ENCODE data around the gene EXTL2.

The EXTL2 gene

GRCh38 chr1:100881687-100882086, 13.0 kb downstream of the EXTL2 start:
- no peak for TF ChIP-seq GATA2 (IDR thresholded peaks at IDR 0.05; ENCODE audit: low read depth, low read length)
- no peak for TF ChIP-seq GATA3 (IDR thresholded peaks at IDR 0.05; ENCODE audit: low read depth, low read length)

- TF ChIP-seq GATA3 (IDR thresholded peaks at IDR 0.05; ENCODE audit: low read depth, low read length) (no peak), GATA2 (IDR thresholded peaks at IDR 0.05; ENCODE audit: low read depth, low read length) (no peak)
Measured at GRCh38 chr1:100879422-100879821, 15.2 kb downstream of the EXTL2 start.

- TF ChIP-seq GATA3 (IDR thresholded peaks at IDR 0.05; ENCODE audit: low read depth, low read length) (no peak), GATA2 (IDR thresholded peaks at IDR 0.05; ENCODE audit: low read depth, low read length) (no peak)
Measured at GRCh38 chr1:100876291-100876690, 18.4 kb downstream of the EXTL2 start.

- TF ChIP-seq GATA2 (IDR thresholded peaks at IDR 0.05; ENCODE audit: low read depth, low read length), result no peak
- no peak for TF ChIP-seq GATA3 (IDR thresholded peaks at IDR 0.05; ENCODE audit: low read depth, low read length)
Measured at GRCh38 chr1:100875228-100875627, 19.4 kb downstream of the EXTL2 start.

- no peak for TF ChIP-seq GATA3 (IDR thresholded peaks at IDR 0.05; ENCODE audit: low read depth, low read length)
- TF ChIP-seq GATA2 (IDR thresholded peaks at IDR 0.05; ENCODE audit: low read depth, low read length), result no peak
Measured at GRCh38 chr1:100874433-100874832, 20.2 kb downstream of the EXTL2 start.

- TF ChIP-seq GATA3 (IDR thresholded peaks at IDR 0.05; ENCODE audit: low read depth, low read length) (no peak), GATA2 (IDR thresholded peaks at IDR 0.05; ENCODE audit: low read depth, low read length) (no peak)
Measured at GRCh38 chr1:100869996-100870395, 24.6 kb downstream of the EXTL2 start.

GRCh38 chr1:100868364-100868995, 26.2 kb downstream of the EXTL2 start:
- TF ChIP-seq GATA2 (IDR thresholded peaks at IDR 0.05; ENCODE audit: low read depth, low read length), result no peak
- TF ChIP-seq GATA3 (IDR thresholded peaks at IDR 0.05; ENCODE audit: low read depth, low read length), result no peak

- TF ChIP-seq GATA3 (IDR thresholded peaks at IDR 0.05; ENCODE audit: low read depth, low read length) (no peak), GATA2 (IDR thresholded peaks at IDR 0.05; ENCODE audit: low read depth, low read length) (no peak)
Measured at GRCh38 chr1:100866901-100867206, 27.8 kb downstream of the EXTL2 start.

- TF ChIP-seq GATA2 (IDR thresholded peaks at IDR 0.05; ENCODE audit: low read depth, low read length) (no peak), GATA3 (IDR thresholded peaks at IDR 0.05; ENCODE audit: low read depth, low read length) (no peak)
Measured at GRCh38 chr1:100866041-100866900, 28.4 kb downstream of the EXTL2 start.

GRCh38 chr1:100862591-100862990, 32.1 kb downstream of the EXTL2 start:
- TF ChIP-seq GATA3 (IDR thresholded peaks at IDR 0.05; ENCODE audit: low read depth, low read length) (no peak), GATA2 (IDR thresholded peaks at IDR 0.05; ENCODE audit: low read depth, low read length) (no peak)

GRCh38 chr1:100861379-100861778, 33.3 kb downstream of the EXTL2 start:
- TF ChIP-seq GATA2 (IDR thresholded peaks at IDR 0.05; ENCODE audit: low read depth, low read length) (no peak), GATA3 (IDR thresholded peaks at IDR 0.05; ENCODE audit: low read depth, low read length) (no peak)

GRCh38 chr1:100860397-100860991, 34.1 kb downstream of the EXTL2 start:
- TF ChIP-seq GATA3 (IDR thresholded peaks at IDR 0.05; ENCODE audit: low read depth, low read length) (no peak), GATA2 (IDR thresholded peaks at IDR 0.05; ENCODE audit: low read depth, low read length) (no peak)

- TF ChIP-seq GATA2 (IDR thresholded peaks at IDR 0.05; ENCODE audit: low read depth, low read length) (no peak), GATA3 (IDR thresholded peaks at IDR 0.05; ENCODE audit: low read depth, low read length) (no peak)
Measured at GRCh38 chr1:100852976-100853375, 41.7 kb downstream of the EXTL2 start.

GRCh38 chr1:100851726-100852125, 42.9 kb downstream of the EXTL2 start:
- TF ChIP-seq GATA2 (IDR thresholded peaks at IDR 0.05; ENCODE audit: low read depth, low read length) (no peak), GATA3 (IDR thresholded peaks at IDR 0.05; ENCODE audit: low read depth, low read length) (no peak)
